Fibroblast of lung (primary cell): ENCODE measurements around the gene ABR. TPM values are rescaled to one million over a fixed set of nuclear protein-coding genes. Genes with fewer than 3 reads are reported as not detected.

Experiments
- DNase-seq, 2 donors: peaks; one replicate each; pipeline versions ENCODE4 v3.0.0 to v3.0.0-alpha.2; 2010; ENCODE audit warnings: low read depth in 2 of 2
- H2AFZ ChIP-seq: 2 replicates; pipeline ENCODE4 v1.5.1; 2012; ENCODE audit warnings: low read length, control low read depth, inconsistent platforms
- H3K27ac ChIP-seq: 2 replicates; pipeline ENCODE4 v1.5.1; 2011; ENCODE audit warnings: low read length, control low read depth; ENCODE audit not compliant: insufficient read depth
- H3K27me3 ChIP-seq: 2 replicates; pipeline ENCODE4 v1.5.1; 2011; ENCODE audit warnings: mild to moderate bottlenecking, low read length; ENCODE audit not compliant: control insufficient read depth, insufficient read depth
- H3K36me3 ChIP-seq: 2 replicates; pipeline ENCODE4 v1.5.1; 2011; ENCODE audit warnings: low read length; ENCODE audit not compliant: control insufficient read depth, insufficient read depth
- H3K4me1 ChIP-seq: 2 replicates; pipeline ENCODE4 v1.5.1; 2011; ENCODE audit warnings: low read length; ENCODE audit not compliant: control insufficient read depth, insufficient read depth; ENCODE audit errors: extremely low read depth
- H3K4me2 ChIP-seq: 2 replicates; pipeline ENCODE4 v1.5.1; 2011; ENCODE audit warnings: low read length, control low read depth; ENCODE audit not compliant: insufficient read depth; ENCODE audit errors: extremely low read depth
- H3K4me3 ChIP-seq, 4 experiments: fragments of 200-600 bp in 1 of 4; sonication (generic) in 1 of 4; replicated peaks in 1 of 4; 2 replicates each; pipeline ENCODE4 v1.5.1; 2011 to 2016; ENCODE audit warnings: low read length in 4 of 4, low read depth in 3 of 4, mild to moderate bottlenecking in 3 of 4, control low read depth in 2 of 4, inconsistent platforms in 1 of 4, mixed read lengths in 1 of 4; ENCODE audit not compliant: insufficient read depth in 1 of 4; ENCODE audit errors: control extremely low read depth in 1 of 4
- H3K79me2 ChIP-seq: 2 replicates; pipeline ENCODE4 v1.5.1; 2012; ENCODE audit warnings: mild to moderate bottlenecking, low read length, inconsistent platforms; ENCODE audit not compliant: control insufficient read depth, insufficient read depth
- H3K9ac ChIP-seq: 2 replicates; pipeline ENCODE4 v1.5.1; 2011; ENCODE audit warnings: mild to moderate bottlenecking, low read length, control low read depth; ENCODE audit not compliant: insufficient read depth
- H3K9me3 ChIP-seq: 2 replicates; pipeline ENCODE4 v1.5.1; 2012; ENCODE audit warnings: low read depth, low read length; ENCODE audit not compliant: control insufficient read depth, insufficient read depth
- H4K20me1 ChIP-seq: 2 replicates; pipeline ENCODE4 v1.5.1; 2011; ENCODE audit warnings: low read length; ENCODE audit not compliant: control insufficient read depth, insufficient read depth; ENCODE audit errors: extremely low read depth
- CTCF ChIP-seq, 2 donors: IDR thresholded peaks in 1 of 2; conservative IDR thresholded peaks in 1 of 2; 1 replicate in 1 of 2; 2 replicates in 1 of 2; pipeline ENCODE4 v1.5.1; 2011 to 2012; ENCODE audit warnings: low read length in 2 of 2, control low read depth in 1 of 2, inconsistent platforms in 1 of 2, low read depth in 1 of 2, mild to moderate bottlenecking in 1 of 2
- EZH2 ChIP-seq: IDR thresholded peaks from 2 replicates; pipeline ENCODE4 v1.5.1; 2012; ENCODE audit warnings: low read length, control low read depth, mild to moderate bottlenecking; ENCODE audit errors: missing control alignments
- polyA plus RNA-seq, 2 donors: library from polyadenylated mRNA; depleted of rRNA in 1 of 2; stranded (reverse) in 1 of 2; unstranded in 1 of 2; fragments of >200 nt; gene quantifications; 2 replicates each; pipeline ENCODE4 v1.2.1, GENCODE V29; 2011 to 2012; ENCODE audit warnings: missing spikeins in 1 of 2
- total RNA-seq: library from RNA; depleted of rRNA; stranded (reverse); fragments of >200 nt; gene quantifications from 2 replicates; pipeline ENCODE4 v1.2.1, GENCODE V29; 2014

Gene ABR
- total and polyA plus RNA-seq, 2 donors (not counting 1 experiment from before 2014, with no cell fraction given), result 43.7 to 84.7 TPM

GRCh38 chr17:1070411-1070810, 109.4 kb downstream of the ABR start:
- Histone ChIP-seq H3K4me1 (no peaks in the 10 kb centered on the region), H3K36me3 (peaks cover 9% of the 10 kb centered on the region), H3K79me2 (no peaks in the 10 kb centered on the region), H3K9me3 (no peaks in the 10 kb centered on the region), H3K9ac (no peak overlapping the region), H2AFZ (no peak overlapping the region), H4K20me1 (no peaks in the 10 kb centered on the region), H3K4me3 (no peak overlapping the region), H3K27me3 (no peaks in the 10 kb centered on the region), H3K4me2 (no peak overlapping the region), H3K27ac (no peak overlapping the region)
- no peak for DNase-seq
- TF ChIP-seq EZH2 (no peak), CTCF (conservative IDR thresholded peaks at IDR 0.05 in 1 of 2, IDR thresholded peaks at IDR 0.05 in 1 of 2; ENCODE audit: low read depth in 1 of 2, low read length in 2 of 2) (no peak)

- no peaks in the 10 kb centered on the region for H3K9me3 ChIP-seq
- H3K36me3 ChIP-seq, result peaks cover 9% of the 10 kb centered on the region
- H4K20me1 ChIP-seq, result no peaks in the 10 kb centered on the region
Measured at GRCh38 chr17:1069847-1070246, 109.9 kb downstream of the ABR start.

GRCh38 chr17:1068356-1068755, 111.4 kb downstream of the ABR start:
- no peaks in the 10 kb centered on the region for H3K9me3 ChIP-seq
- H3K27me3 ChIP-seq, result no peaks in the 10 kb centered on the region
- H3K4me2 ChIP-seq, result no peak overlapping the region
- H3K79me2 ChIP-seq, result no peaks in the 10 kb centered on the region
- H3K4me3 ChIP-seq, result no peak overlapping the region
- TF ChIP-seq EZH2, result no peak
- TF ChIP-seq CTCF (conservative IDR thresholded peaks at IDR 0.05 in 1 of 2, IDR thresholded peaks at IDR 0.05 in 1 of 2; ENCODE audit: low read depth in 1 of 2, low read length in 2 of 2), result no peak
- no peak overlapping the region for H3K9ac ChIP-seq
- H3K27ac ChIP-seq, result no peak overlapping the region
- H4K20me1 ChIP-seq, result no peaks in the 10 kb centered on the region
- H3K4me1 ChIP-seq, result no peaks in the 10 kb centered on the region
- H3K36me3 ChIP-seq, result peaks cover 9% of the 10 kb centered on the region
- H2AFZ ChIP-seq, result no peak overlapping the region
- no peak for DNase-seq

More at GRCh38 chr17:1069847-1070246, 109.9 kb downstream of the ABR start:
- Histone ChIP-seq H2AFZ (no peak overlapping the region), H3K27ac (no peak overlapping the region), H3K4me3 (no peak overlapping the region), H3K9ac (no peak overlapping the region), H3K4me1 (no peaks in the 10 kb centered on the region), H3K79me2 (no peaks in the 10 kb centered on the region), H3K27me3 (no peaks in the 10 kb centered on the region), H3K4me2 (no peak overlapping the region)
- TF ChIP-seq CTCF (conservative IDR thresholded peaks at IDR 0.05 in 1 of 2, IDR thresholded peaks at IDR 0.05 in 1 of 2; ENCODE audit: low read depth in 1 of 2, low read length in 2 of 2) (no peak), EZH2 (no peak)
- no peak for DNase-seq
